GM19025 (cell line): ENCODE measurements around the gene TSPEAR.

Experiments used
- ATAC-seq: cut with Tn5 transposase; IDR thresholded peaks from one replicate; pipeline ENCODE4 v1.9.1; 2021; ENCODE audit warnings: mild to moderate bottlenecking, low read depth, moderate library complexity; ENCODE audit not compliant: unreplicated experiment

The TSPEAR gene

GRCh38 chr21:44499631-44500030 is 211.7 kb downstream of the TSPEAR start:
- no peak for ATAC-seq

GRCh38 chr21:44499211-44499560 is 212.2 kb downstream of the TSPEAR start:
- no peak for ATAC-seq

GRCh38 chr21:44498280-44499210 is 212.8 kb downstream of the TSPEAR start:
- no peak for ATAC-seq

GRCh38 chr21:44497703-44498126 is 213.7 kb downstream of the TSPEAR start:
- ATAC-seq = no peak

- no peak for ATAC-seq
Observed at GRCh38 chr21:44496564-44497550, 214.5 kb downstream of the TSPEAR start.

- ATAC-seq = no peak
Observed at GRCh38 chr21:44495611-44496563, 215.5 kb downstream of the TSPEAR start.

GRCh38 chr21:44494956-44495355 is 216.4 kb downstream of the TSPEAR start:
- no peak for ATAC-seq

GRCh38 chr21:44494418-44494817 is 217.0 kb downstream of the TSPEAR start:
- no peak for ATAC-seq

GRCh38 chr21:44492567-44493385 is 218.6 kb downstream of the TSPEAR start:
- no peak for ATAC-seq

- no peak for ATAC-seq
Observed at GRCh38 chr21:44490816-44491215, 220.6 kb downstream of the TSPEAR start.

GRCh38 chr21:44490405-44490804 is 221.0 kb downstream of the TSPEAR start:
- no peak for ATAC-seq

GRCh38 chr21:44489962-44490361 is 221.4 kb downstream of the TSPEAR start:
- no peak for ATAC-seq

- no peak for ATAC-seq
Observed at GRCh38 chr21:44487831-44488230, 223.5 kb downstream of the TSPEAR start.

- no peak for ATAC-seq
Observed at GRCh38 chr21:44486302-44486701, 225.1 kb downstream of the TSPEAR start.

- no peak for ATAC-seq
Observed at GRCh38 chr21:44485796-44486195, 225.6 kb downstream of the TSPEAR start.

- ATAC-seq = no peak
Observed at GRCh38 chr21:44485254-44485793, 226.0 kb downstream of the TSPEAR start.

- ATAC-seq = no peak
Observed at GRCh38 chr21:44484498-44485253, 226.7 kb downstream of the TSPEAR start.
